Brain microvascular endothelial cell (primary cell): Measurements from ENCODE around the gene MALAT1.

Experiments
- DNase-seq: peaks from one replicate; pipeline ENCODE4 v3.0.0-alpha.2; 2020
- H3K27ac ChIP-seq: fragments of 250-450 bp; sonication (Bioruptor Pico); 2 replicates; pipeline ENCODE4 v1.5.1; 2020; ENCODE audit warnings: mild to moderate bottlenecking, moderate library complexity
- H3K27me3 ChIP-seq: fragments of 250-450 bp; sonication (Bioruptor Pico); replicated peaks from 2 replicates; pipeline ENCODE4 v1.5.1; 2020; ENCODE audit warnings: mild to moderate bottlenecking
- H3K36me3 ChIP-seq: fragments of 250-450 bp; sonication (Bioruptor Pico); replicated peaks from 2 replicates; pipeline ENCODE4 v1.5.1; 2020; ENCODE audit warnings: mild to moderate bottlenecking
- H3K4me3 ChIP-seq: 2 replicates; pipeline ENCODE4 v1.5.1; 2011; ENCODE audit warnings: low read depth, mild to moderate bottlenecking, control low read depth, low read length, moderate library complexity
- in situ Hi-C: cut with HindIII; loops from 2 replicates; pipeline ENCODE4 v1.10.0; 2017; ENCODE audit warnings: low sequenced_read_pairs, low pct_ligation_motif_present
- TF ChIP-seq, protein P1 (sequence below): IDR thresholded peaks from 2 replicates; pipeline ENCODE4 v1.5.1; 2011; ENCODE audit warnings: low read depth, mild to moderate bottlenecking, moderate library complexity, low read length, control low read depth, inconsistent platforms; ENCODE audit errors: missing control alignments

The MALAT1 gene

DNA sequence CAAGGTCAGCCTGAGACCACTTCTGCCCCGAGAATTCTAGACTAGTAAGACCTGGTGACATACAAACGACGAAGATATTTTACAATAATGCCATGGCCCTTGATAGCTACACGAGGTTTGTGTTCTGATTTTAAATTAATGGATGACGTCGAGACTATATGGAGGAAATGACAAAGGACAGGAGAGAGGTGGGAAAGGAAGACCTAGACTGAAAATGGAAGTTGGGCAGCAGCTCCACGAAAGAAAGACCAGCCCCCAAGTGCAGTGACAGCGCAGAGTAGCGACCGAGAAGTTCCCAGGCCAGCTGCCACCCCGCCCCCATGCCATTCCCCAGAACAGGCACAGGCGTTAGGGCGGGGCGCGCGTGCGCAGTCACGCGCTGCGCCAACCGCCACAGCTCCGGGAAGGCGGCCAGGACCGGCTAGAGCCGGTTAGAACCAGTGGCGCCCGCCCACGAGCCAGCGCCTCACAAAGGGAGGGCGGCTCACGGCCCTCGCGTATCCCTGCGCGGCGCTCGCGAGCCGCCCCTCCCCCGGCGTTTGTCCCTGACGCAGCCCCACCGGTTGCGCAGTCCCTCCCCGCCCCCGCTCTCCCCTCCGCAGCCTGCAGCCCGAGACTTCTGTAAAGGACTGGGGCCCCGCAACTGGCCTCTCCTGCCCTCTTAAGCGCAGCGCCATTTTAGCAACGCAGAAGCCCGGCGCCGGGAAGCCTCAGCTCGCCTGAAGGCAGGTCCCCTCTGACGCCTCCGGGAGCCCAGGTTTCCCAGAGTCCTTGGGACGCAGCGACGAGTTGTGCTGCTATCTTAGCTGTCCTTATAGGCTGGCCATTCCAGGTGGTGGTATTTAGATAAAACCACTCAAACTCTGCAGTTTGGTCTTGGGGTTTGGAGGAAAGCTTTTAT lies 1.5 kb upstream of the MALAT1 start:
- in situ Hi-C loops = loop anchor here (5.0 kb wide), 1 partner anchor 75 kb away; the partner anchor contains the start of gene NEAT1
- DNase-seq = peak; percentile 97

DNA sequence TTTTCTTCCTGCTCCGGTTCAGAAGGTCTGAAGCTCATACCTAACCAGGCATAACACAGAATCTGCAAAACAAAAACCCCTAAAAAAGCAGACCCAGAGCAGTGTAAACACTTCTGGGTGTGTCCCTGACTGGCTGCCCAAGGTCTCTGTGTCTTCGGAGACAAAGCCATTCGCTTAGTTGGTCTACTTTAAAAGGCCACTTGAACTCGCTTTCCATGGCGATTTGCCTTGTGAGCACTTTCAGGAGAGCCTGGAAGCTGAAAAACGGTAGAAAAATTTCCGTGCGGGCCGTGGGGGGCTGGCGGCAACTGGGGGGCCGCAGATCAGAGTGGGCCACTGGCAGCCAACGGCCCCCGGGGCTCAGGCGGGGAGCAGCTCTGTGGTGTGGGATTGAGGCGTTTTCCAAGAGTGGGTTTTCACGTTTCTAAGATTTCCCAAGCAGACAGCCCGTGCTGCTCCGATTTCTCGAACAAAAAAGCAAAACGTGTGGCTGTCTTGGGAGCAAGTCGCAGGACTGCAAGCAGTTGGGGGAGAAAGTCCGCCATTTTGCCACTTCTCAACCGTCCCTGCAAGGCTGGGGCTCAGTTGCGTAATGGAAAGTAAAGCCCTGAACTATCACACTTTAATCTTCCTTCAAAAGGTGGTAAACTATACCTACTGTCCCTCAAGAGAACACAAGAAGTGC lies 661 bp upstream of the MALAT1 start:
- H3K27ac ChIP-seq = peak overlapping the region; percentile 93
- in situ Hi-C loops = loop anchor here (5.0 kb wide), 1 partner anchor 76 kb away; the partner anchor contains the start of gene NEAT1
- H3K27me3 ChIP-seq = no peaks in the 10 kb centered on the region
- DNase-seq = peak; percentile 14
- TF ChIP-seq, protein P1, sequence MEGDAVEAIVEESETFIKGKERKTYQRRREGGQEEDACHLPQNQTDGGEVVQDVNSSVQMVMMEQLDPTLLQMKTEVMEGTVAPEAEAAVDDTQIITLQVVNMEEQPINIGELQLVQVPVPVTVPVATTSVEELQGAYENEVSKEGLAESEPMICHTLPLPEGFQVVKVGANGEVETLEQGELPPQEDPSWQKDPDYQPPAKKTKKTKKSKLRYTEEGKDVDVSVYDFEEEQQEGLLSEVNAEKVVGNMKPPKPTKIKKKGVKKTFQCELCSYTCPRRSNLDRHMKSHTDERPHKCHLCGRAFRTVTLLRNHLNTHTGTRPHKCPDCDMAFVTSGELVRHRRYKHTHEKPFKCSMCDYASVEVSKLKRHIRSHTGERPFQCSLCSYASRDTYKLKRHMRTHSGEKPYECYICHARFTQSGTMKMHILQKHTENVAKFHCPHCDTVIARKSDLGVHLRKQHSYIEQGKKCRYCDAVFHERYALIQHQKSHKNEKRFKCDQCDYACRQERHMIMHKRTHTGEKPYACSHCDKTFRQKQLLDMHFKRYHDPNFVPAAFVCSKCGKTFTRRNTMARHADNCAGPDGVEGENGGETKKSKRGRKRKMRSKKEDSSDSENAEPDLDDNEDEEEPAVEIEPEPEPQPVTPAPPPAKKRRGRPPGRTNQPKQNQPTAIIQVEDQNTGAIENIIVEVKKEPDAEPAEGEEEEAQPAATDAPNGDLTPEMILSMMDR = no peak
- peaks cover 38% of the 10 kb centered on the region for H3K36me3 ChIP-seq
- peak overlapping the region; percentile 99 for H3K4me3 ChIP-seq

More for the DNA sequence above, 1.5 kb upstream of the MALAT1 start:
- Histone ChIP-seq H3K36me3 (peaks cover 30% of the 10 kb centered on the region), H3K27ac (peak overlapping the region; percentile 93), H3K27me3 (no peaks in the 10 kb centered on the region), H3K4me3 (peak overlapping the region; percentile 99)
- TF ChIP-seq, protein P1 = no peak

DNA sequence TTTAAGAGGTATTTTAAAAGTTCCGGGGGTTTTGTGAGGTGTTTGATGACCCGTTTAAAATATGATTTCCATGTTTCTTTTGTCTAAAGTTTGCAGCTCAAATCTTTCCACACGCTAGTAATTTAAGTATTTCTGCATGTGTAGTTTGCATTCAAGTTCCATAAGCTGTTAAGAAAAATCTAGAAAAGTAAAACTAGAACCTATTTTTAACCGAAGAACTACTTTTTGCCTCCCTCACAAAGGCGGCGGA lies 193 bp upstream of the MALAT1 start:
- in situ Hi-C loops = loop anchor here (5.0 kb wide), 1 partner anchor 76 kb away; the partner anchor contains the start of gene NEAT1
- Histone ChIP-seq H3K27ac (peak overlapping the region; percentile 93), H3K27me3 (no peaks in the 10 kb centered on the region), H3K36me3 (peaks cover 43% of the 10 kb centered on the region), H3K4me3 (peak overlapping the region; percentile 99)
- DNase-seq = no peak
- TF ChIP-seq, protein P1 = no peak

DNA sequence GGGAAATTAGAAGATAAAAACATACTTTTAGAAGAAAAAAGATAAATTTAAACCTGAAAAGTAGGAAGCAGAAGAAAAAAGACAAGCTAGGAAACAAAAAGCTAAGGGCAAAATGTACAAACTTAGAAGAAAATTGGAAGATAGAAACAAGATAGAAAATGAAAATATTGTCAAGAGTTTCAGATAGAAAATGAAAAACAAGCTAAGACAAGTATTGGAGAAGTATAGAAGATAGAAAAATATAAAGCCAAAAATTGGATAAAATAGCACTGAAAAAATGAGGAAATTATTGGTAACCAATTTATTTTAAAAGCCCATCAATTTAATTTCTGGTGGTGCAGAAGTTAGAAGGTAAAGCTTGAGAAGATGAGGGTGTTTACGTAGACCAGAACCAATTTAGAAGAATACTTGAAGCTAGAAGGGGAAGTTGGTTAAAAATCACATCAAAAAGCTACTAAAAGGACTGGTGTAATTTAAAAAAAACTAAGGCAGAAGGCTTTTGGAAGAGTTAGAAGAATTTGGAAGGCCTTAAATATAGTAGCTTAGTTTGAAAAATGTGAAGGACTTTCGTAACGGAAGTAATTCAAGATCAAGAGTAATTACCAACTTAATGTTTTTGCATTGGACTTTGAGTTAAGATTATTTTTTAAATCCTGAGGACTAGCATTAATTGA lies 1.0 kb downstream of the MALAT1 start:
- peak overlapping the region; percentile 93 for H3K27ac ChIP-seq
- peak overlapping the region; percentile 99 for H3K4me3 ChIP-seq
- DNase-seq = no peak
- in situ Hi-C loops = loop anchor here (5.0 kb wide), 1 partner anchor 78 kb away; the partner anchor contains the start of gene NEAT1
- H3K27me3 ChIP-seq = no peaks in the 10 kb centered on the region
- peaks cover 55% of the 10 kb centered on the region for H3K36me3 ChIP-seq
- TF ChIP-seq, protein P1 = no peak

DNA sequence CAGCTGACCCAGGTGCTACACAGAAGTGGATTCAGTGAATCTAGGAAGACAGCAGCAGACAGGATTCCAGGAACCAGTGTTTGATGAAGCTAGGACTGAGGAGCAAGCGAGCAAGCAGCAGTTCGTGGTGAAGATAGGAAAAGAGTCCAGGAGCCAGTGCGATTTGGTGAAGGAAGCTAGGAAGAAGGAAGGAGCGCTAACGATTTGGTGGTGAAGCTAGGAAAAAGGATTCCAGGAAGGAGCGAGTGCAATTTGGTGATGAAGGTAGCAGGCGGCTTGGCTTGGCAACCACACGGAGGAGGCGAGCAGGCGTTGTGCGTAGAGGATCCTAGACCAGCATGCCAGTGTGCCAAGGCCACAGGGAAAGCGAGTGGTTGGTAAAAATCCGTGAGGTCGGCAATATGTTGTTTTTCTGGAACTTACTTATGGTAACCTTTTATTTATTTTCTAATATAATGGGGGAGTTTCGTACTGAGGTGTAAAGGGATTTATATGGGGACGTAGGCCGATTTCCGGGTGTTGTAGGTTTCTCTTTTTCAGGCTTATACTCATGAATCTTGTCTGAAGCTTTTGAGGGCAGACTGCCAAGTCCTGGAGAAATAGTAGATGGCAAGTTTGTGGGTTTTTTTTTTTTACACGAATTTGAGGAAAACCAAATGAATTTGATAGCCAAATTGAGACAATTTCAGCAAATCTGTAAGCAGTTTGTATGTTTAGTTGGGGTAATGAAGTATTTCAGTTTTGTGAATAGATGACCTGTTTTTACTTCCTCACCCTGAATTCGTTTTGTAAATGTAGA lies 1.7 kb downstream of the MALAT1 start:
- Histone ChIP-seq H3K27me3 (no peaks in the 10 kb centered on the region), H3K36me3 (peaks cover 62% of the 10 kb centered on the region), H3K4me3 (peak overlapping the region; percentile 99), H3K27ac (peak overlapping the region; percentile 93)
- in situ Hi-C loops = no loop called here
- TF ChIP-seq, protein P1 = no peak
- peak; percentile 32 for DNase-seq
